GM18499 (cell line): ENCODE measurements around the gene STX4.
"Not testable (repeated sequence)": the region's sequence is repeated elsewhere in the genome, so short reads cannot be mapped to it uniquely, and the experiment has no call there.

Source experiments
- ATAC-seq: cut with Tn5 transposase; IDR thresholded peaks from one replicate; pipeline ENCODE4 v1.9.1; 2021; ENCODE audit warnings: moderate number of reproducible peaks; ENCODE audit not compliant: insufficient read depth, unreplicated experiment

STX4 gene

DNA sequence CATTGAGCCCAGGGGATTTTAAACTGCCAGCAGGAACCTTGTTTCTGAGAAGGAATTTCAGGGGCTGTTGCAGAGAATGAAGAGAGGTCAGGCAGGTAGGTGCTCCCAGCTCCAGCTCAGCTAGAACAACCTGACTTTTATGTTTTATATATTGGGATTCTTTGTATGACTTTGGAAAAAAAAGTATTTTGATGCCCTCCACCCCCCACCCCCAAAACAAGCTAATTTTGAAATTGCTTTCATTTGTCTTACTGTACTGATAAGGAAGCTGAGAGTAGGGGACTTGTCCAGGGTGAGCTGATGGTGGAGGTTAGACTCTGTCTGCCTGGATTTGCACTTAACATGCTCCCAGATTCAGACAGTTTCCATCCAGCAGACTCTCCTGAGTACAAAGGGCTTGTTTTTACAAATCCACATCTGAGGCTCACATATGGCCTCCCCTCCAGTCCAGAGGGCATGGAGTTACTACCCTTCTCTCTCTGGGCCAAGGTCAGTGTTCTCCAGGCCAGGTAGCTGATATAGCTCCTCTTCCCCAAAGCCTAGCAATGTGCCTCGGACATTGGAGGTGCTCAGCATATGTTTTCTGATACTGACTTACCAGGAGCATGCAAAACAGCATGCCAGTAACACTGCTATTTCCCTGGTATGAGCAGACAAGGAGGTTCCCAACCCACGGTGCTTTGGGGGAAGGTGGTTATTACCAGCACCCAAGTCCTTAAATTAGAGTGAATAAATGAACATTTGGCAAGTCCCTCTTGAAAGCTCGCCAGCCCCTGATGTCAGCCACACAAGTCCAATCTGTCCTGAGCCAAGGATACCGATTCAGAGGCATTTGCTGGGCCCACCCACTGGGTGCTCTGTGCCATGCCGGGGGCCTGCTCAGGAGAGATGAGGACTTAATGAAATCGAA lies 34.3 kb upstream of the STX4 start:
- ATAC-seq = no peak

DNA sequence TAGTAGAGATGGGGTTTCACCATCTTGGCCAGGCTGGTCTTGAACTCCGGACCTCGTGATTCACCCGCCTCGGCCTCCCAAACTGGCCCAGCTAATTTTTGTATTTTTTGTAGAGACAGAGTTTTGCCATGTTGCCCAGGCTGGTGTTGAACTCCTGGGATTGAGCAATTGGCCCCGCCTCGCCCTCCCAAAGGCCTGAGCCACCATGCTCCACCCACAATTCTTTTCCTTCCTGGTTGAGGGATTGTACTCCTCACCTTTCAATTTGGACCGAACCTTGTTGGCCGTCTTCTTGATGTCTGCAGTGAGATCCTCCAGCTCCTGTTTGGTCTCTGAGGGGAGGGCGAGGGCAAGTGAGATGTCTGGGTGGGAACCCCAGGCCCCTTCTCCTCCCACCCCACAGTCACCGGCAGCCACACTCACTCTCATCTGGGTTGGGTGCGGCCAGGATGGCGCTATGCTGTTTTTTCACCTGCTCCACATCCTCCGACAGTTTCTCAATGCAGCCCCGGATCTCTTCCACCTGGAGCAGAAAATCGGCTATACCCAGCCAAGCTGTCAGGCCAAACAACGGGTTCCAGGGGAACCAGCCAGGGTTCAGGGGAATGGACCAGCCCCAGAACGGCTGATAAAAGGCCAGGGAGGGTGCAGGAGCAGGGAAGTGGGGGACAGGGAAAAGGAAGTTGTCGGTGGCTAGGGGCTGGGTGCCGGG lies 32.5 kb upstream of the STX4 start:
- ATAC-seq = no peak

DNA sequence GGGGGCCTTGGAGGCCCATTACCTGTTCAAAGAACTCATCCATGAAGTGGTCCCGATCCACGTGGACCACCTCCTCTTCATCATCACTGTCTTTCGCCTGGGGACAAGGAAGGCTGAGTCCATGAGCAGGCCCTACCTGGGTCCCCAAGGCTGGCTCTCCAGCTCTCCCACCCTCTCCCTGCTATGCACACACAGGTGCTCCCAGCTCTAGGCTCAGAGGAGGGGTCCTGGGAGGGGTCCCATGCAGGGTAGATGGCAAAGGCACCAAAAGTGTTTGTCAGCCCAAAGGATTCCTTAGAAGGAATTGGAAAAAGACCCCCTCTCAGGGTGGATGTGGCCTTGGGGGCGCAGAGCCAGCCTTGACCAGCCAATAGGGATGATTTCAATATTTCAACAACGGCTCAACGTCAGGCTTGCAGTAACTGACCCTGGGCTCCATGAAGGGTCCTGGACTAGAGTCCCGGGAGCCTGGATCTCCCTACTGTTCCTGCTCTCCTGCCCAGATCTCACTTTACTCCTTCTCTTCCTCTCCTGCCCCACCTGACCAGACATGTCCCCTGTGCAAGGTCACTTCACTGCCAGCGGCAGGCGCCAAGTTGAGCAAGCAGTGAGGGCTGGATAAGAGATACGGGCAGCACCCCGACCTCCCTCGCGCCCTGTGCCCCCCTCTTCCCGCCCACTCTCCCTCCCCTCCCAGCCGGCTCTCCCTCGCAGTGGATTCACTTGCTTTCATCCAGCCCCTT lies 31.7 kb upstream of the STX4 start:
- no peak for ATAC-seq

DNA sequence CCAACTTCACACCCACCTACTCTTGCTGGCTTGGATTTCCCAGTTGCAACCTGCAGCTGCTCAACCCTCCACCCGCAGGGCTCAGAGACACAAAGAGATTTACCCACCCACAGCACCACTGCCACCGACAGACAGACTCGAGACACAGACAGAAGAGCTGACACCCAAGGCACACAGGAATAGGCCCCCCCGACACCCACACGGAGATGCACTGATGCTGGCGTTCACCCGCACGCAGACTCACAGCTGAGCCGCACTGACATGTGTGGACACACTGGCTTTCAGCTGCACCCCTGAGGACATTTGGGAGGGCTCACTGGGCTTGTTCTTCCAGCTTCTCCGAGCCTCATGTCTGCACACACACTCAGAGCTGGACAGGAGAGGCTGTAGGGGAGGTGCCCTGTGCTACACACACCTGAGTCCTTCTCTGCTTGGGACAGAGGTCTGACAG lies 31.1 kb upstream of the STX4 start:
- no peak for ATAC-seq

DNA sequence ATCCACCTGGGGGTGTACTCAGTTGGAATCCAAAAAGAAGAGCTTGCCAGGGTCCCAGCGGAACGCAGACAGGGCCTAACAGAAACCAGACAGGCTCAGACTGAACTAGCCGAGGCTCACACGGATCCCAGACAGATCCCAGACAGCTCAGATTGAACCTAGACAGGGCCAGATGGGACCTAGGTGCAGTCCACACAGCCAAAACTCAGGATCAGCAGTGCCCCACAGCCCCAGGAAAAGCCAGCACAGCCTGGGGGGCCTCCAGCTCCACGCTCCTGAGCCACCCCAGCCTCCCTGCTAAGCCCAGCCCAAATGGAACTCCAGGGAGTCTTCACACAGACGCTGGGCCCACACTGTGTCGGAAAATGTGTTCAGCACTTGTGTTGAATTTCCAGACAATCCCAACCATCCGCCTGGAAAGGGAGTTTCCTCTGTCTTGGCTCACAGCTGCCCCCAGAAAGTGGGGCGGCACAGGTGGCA lies 30.5 kb upstream of the STX4 start:
- no peak for ATAC-seq

DNA sequence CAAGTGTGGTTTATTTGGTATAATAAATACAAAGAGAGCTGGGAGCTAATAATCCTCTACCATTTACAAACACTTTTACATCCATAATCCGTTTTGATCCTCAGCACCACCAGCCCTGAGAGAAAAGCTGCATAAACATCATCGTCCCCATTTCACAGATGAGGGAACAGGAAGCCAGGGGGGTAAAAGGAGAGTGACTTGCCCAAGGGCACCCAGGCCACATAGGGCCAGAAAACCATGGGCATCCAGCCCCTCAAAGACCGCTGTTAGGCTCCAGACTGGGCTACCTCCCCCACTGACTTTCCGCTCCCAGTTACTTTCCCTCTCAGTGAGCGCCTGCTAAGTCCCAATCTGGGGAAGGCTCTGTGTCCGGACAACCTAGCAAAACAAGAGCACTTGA lies 29.6 kb upstream of the STX4 start:
- ATAC-seq = no peak

DNA sequence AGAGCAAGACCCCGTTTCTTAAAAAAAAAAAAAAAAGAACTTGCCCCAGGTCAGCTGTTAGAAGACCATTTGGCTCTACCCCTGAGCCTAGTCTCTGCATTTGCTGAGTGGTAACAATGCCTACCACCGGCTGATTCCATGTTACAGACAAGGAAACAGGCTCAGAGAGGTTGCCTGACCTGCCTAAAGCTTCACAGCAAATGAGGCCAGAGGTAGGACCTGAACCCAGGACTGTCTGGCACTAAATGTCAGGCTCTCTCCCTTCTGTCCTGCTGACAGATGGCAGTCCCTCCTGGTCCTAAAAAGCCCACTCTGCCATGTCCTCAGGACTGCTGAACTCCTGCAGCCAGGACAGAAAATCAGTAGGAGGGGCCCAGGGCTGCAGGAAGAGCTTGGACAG lies 28.7 kb upstream of the STX4 start:
- ATAC-seq = no peak

DNA sequence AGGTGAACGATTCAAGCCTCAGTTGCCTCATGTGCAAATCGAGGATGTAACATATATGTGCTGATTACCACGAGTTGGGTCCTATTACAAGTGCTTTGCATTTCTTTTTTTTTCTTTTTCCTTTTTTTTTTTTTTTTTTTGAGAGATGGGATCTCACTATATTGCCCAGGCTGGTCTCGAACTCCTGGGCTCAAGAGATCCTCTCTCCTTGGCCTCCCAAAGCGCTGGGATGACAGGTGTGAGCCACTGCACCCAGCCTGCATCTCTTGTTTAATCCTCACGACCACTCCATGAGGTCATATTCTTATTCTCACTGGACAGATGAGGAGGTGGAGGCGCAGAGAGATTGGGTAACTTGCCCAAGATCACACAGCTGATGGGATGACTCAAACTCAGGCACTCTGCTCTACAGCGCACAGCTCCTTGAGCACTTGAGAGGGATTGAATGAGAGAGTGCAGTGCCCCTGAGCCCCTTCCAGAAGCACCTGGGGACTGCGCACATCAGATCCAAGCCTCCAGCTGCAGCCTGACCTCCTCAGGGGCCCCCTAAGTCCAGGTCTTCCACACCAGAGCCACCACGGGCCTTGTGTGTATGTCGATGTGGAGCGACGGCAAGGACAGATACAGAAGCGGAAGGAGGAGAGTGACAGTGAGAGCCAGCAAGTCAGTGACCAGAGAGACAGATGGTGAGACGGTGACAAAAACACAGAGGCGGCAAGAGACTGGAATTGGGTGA lies 27.8 kb upstream of the STX4 start:
- ATAC-seq = no peak

DNA sequence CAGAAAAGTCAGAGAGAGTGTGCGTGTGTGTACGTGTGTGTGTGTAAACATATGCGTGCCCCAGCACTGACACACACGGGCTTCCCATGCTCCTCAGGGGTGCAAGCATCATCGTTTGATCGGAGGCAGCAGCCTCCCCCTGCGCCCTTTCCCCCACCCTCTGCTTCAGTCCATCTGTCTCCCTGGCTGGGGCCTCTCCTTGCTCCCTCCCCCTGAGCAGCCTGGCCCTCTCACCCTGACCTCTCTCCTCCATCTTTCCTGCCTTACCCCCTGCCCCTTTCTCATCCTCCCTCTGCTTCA lies 27.3 kb upstream of the STX4 start:
- no peak for ATAC-seq

DNA sequence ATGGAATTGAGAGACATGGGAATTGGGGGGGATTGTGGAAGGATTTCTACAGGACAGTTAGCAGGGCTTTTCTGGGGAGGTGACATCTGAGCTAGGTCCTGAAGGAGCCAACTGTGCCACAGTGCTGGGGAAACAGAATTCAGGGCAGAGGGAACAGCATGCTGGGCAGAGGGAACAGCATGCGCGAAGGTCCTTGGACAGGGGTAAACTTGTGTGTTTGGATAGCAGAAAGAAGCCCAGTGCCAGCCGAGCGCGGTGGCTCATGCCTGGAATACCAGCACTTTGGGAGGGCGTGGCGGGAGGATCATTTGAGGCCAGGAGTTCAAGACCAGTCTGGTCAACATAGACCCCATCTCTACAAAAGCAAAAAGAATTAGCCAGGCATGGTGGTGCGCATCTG lies 26.8 kb upstream of the STX4 start:
- ATAC-seq = no peak

DNA sequence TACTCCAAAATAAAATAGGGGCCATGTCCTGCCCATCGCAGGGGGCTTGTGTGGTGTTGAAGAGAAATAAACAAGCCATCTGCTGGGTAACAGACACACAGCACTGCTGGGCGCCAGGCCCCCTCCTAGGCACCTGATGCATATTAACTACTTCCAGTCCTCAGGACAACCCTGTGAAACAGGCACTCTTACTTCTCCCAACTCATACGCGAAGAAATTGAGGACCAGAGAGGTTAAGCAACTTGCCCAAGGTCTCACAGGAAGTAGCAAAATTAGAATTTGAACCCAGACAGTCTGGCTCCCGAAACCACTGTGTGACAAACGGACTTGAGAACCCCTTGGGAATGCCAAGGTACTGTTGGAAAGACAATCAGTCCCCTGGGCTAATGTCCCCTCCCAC lies 25.7 kb upstream of the STX4 start:
- ATAC-seq = no peak

DNA sequence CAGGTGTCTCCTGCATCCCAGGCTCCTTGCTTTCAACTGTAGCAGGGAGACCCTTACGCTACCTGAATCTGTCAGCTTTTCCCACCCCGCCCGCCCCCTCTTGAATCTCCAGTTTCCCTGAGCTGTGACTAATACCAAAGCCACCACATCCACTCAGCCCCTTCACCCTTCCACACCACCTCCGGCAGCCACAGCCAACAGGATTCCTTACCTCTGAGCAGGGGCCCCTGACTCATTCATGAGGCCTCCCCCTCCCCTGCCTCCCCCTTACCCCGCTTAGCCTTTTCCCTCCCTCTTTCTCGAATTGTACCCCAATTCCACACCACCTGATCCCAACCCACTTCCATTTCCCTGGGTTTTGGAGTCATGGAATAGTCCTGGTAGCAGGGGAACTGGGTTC lies 25.2 kb upstream of the STX4 start:
- ATAC-seq = no peak

DNA sequence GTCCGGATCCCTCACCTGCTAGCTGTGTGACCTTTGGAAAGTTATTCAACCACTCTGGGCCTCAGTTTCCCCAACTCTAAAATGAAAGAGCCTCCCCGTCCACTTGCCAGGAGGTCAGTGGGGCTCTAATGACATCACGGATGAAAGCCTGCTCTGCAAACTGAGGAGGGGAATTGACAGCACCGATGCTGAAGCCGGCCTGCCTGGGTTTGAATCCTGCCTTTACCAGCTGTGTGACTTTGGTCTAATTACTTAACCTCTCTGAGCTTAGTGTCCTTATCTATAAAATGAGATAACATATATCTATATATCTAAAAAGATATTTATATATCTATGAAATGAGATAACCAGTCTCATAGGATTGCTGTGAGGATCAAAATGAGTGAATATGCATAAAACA lies 24.8 kb upstream of the STX4 start:
- no peak for ATAC-seq

DNA sequence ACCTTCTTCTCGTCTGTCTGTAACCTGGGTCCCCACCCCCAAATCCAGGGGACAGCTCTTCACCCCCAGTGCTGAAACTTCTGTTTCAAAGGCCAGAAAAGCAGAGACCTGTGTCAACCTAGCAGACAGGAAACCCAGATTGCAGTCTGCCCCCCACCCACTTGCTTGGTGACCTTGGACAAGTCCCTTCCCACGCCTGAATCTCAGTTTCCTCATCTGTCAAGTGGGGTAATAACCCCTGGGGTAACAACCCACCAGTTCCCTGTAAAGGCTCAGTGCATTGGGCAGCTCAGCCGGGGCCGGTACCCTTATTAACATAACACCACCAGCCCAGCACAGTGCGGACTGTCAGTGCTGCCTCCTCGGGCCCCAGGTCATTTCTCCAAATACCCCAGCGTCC lies 24.2 kb upstream of the STX4 start:
- ATAC-seq = no peak

DNA sequence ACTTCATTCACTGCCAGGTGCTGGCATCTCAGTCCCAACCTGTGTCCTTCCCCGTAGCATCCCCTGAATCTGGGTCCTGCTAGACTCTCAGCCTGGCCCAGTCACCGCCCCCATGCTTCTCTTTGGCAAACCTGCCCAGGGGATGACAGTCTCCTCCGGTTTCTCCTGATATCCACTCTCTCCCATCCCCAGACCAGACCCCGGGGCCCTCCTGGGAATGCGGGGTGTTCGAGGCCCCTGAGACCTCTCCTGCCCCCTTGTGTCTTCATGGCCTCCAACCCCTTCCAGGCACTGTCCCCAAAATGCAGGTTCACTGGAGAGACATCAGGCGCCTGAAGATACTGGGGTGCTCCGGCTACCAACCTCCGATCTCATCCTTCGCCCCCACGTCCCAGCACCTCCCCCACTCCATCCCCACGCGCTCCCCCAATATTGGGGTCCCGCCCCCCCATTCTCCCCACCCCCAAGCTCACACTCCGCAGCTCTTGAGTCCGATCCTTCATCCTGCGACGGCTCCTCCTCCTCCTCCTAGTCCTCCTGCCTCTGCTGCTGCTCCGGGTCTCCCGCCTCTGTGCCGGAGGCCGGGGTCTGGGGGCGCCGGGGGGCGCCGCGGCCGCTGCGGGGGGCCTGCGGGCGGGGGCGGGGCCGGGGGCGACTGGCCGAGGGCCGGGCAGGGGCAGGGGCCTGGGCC lies 23.3 kb upstream of the STX4 start:
- ATAC-seq = no peak

DNA sequence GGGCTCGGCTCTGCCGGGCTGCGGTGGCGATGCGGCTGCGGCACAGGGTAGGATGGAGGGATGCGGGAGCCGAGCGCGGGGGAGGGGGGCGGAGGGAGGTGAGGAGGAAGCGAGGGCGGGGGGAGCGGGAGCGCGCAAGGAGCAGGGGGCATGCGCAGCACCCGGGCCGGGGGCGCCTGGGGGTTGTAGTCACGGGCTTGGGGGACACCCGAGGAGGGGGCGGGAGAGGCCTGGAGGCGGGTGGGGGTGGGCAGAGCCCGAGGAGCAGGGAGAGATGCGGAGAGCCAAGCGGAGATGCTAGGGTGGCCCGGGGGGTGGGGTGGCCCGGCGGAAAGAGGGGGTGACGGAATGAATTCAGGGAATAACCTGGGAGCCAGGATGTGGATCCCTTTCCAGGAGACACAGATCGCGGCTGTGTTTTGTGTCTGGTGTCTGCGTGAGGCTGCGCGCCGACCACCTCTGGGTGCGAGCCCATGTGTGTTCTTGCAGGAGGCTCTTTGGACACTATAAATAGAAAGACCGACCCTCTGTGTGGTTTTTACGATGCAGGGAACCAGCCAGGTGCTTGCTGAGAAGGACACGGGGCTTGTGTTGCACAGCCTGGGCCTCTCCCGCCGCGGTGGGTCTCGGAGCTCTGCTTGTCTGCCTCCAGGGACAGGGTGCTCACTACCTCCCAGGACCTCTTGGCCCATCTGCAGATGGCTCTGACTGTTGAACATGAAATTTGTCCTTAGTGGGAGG lies 22.6 kb upstream of the STX4 start, which contains the start of gene STX1B:
STX1B (minus strand) TSS at position 54 of the 741 bp plus-strand sequence. CDS start 242 bp downstream, outside the sequence.
- no peak for ATAC-seq

DNA sequence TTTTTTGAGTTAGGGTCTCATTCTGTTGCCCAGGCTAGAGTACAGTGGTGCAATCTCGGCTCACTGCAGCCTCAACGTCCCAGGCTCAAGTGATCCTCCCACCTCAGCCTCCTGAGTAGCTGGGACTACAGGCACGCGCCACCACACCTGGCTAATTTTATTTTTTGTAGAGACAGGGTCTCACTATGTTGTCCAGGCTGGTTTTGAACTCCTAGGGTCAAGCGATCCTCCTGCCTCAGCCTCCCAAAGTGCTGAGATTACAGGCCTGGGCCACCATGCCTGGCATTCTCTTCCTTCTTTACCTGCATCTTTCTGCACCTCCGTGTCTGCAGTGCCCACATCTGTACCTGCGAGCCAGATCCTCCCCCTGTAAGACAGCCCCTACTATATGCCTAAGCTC lies 21.5 kb upstream of the STX4 start:
- not testable (repeated sequence) for ATAC-seq

DNA sequence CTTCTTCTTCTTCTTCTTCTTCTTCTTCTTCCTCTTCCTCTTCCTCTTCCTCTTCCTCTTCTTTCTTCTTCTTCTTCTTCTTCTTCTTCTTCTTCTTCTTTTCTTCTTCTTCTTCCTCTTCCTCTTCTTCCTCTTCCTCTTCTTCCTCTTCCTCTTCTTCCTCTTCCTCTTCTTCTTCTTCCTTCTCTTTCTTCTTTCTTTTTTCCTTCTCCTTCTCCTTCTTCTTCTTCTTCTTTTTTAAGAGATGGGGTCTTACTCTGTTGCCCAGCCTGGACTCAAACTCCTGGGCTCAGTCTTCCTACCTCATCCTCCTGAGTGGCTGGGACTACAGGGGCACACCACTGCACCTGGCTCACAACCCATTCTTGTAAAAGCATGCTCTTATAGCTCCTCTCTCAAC lies 20.1 kb upstream of the STX4 start:
- ATAC-seq = not testable (repeated sequence)

DNA sequence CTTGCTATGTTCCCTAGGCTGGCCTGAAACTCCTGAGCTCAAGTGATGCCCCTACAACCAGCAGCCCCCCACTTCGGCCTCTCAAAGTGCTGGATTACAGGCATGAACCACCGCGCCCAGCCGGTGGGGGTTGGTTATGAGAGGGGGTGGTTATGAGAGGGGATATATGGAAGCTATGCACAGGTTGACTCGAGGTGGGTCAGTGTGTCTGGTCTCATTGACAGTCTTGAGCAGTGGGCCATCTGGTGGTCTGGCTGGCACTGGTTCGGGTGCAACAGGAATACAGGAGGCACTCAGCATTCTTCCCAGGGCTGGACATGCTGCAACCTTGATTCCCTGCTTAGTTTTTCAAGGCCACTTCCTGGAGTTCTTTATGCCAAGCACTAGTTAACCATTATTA lies 17.3 kb upstream of the STX4 start:
- no peak for ATAC-seq
